WTC11 (cell line): ENCODE results near the gene CACNA1D.

Source experiments
- CREB1 ChIP-seq: sonication (generic); formaldehyde crosslinking; IDR thresholded peaks from 2 replicates; pipeline ENCODE4 v1.8.0; 2023; ENCODE audit warnings: mild to moderate bottlenecking, missing genetic modification reagents
- ESRRA ChIP-seq: sonication (generic); formaldehyde crosslinking; IDR thresholded peaks from 2 replicates; pipeline ENCODE4 v1.8.1; 2022; ENCODE audit warnings: mild to moderate bottlenecking, missing genetic modification reagents, borderline replicate concordance
- NFE2L1 ChIP-seq: sonication (generic); formaldehyde crosslinking; IDR thresholded peaks from 2 replicates; pipeline ENCODE4 v1.8.1; 2023; ENCODE audit warnings: missing genetic modification reagents
- RELA ChIP-seq: sonication (generic); formaldehyde crosslinking; IDR thresholded peaks from 2 replicates; pipeline ENCODE4 v1.8.1; 2022; ENCODE audit warnings: missing genetic modification reagents, mild to moderate bottlenecking, borderline replicate concordance
- TCF7 ChIP-seq: sonication (generic); formaldehyde crosslinking; IDR thresholded peaks from 2 replicates; pipeline ENCODE4 v1.8.0; 2022; ENCODE audit warnings: mild to moderate bottlenecking, low read depth, missing genetic modification reagents, moderate library complexity
- TF ChIP-seq, protein P1 (sequence below): sonication (generic); formaldehyde crosslinking; IDR thresholded peaks from 2 replicates; pipeline ENCODE4 v1.8.0; 2023; ENCODE audit warnings: missing genetic modification reagents, mild to moderate bottlenecking, borderline replicate concordance
- TF ChIP-seq, protein P2 (sequence below): sonication (generic); formaldehyde crosslinking; IDR thresholded peaks from 2 replicates; pipeline ENCODE4 v1.8.0; 2022; ENCODE audit warnings: mild to moderate bottlenecking, missing genetic modification reagents
- TF ChIP-seq, protein P3 (sequence below): fragments of 200-600 bp; IDR thresholded peaks from 2 replicates; pipeline ENCODE4 v1.8.0; 2022; ENCODE audit warnings: antibody characterized with exemption
- TF ChIP-seq, protein P4 (sequence below): sonication (generic); formaldehyde crosslinking; IDR thresholded peaks from 2 replicates; pipeline ENCODE4 v1.8.1; 2022; ENCODE audit warnings: mild to moderate bottlenecking, moderate library complexity, missing genetic modification reagents
- TF ChIP-seq, protein P5 (sequence below): sonication (generic); formaldehyde crosslinking; conservative IDR thresholded peaks from 2 replicates; pipeline ENCODE4 v1.8.1; 2022; ENCODE audit warnings: mild to moderate bottlenecking, missing genetic modification reagents
- TF ChIP-seq, protein P6 (sequence below): sonication (generic); formaldehyde crosslinking; IDR thresholded peaks from 2 replicates; pipeline ENCODE4 v1.8.1; 2023; ENCODE audit warnings: mild to moderate bottlenecking, missing genetic modification reagents, moderate library complexity
- TF ChIP-seq, protein P7 (sequence below): sonication (generic); formaldehyde crosslinking; IDR thresholded peaks from 2 replicates; pipeline ENCODE4 v1.8.1; 2023; ENCODE audit warnings: mild to moderate bottlenecking, missing genetic modification reagents, moderate library complexity

DNA sequence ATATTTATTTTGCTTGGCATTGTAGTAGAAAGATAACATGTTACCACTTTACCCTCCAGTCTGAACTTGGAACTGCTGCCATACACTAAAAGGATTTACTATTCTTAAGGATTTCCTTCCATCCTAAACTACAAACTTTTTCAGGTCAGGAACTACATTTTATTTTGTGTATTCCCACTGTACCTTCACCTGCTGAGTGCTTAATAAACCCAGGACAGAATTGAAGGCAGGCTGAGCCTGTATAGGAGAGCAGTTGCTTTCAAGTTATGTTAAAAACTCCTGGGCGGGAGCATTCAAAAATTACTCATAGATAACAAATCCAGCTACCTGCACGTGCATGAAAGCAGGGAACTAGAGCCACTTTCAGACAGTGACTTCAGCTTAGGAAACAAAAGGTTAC is 58.3 kb downstream of the CACNA1D start:
- TF ChIP-seq, protein P1, sequence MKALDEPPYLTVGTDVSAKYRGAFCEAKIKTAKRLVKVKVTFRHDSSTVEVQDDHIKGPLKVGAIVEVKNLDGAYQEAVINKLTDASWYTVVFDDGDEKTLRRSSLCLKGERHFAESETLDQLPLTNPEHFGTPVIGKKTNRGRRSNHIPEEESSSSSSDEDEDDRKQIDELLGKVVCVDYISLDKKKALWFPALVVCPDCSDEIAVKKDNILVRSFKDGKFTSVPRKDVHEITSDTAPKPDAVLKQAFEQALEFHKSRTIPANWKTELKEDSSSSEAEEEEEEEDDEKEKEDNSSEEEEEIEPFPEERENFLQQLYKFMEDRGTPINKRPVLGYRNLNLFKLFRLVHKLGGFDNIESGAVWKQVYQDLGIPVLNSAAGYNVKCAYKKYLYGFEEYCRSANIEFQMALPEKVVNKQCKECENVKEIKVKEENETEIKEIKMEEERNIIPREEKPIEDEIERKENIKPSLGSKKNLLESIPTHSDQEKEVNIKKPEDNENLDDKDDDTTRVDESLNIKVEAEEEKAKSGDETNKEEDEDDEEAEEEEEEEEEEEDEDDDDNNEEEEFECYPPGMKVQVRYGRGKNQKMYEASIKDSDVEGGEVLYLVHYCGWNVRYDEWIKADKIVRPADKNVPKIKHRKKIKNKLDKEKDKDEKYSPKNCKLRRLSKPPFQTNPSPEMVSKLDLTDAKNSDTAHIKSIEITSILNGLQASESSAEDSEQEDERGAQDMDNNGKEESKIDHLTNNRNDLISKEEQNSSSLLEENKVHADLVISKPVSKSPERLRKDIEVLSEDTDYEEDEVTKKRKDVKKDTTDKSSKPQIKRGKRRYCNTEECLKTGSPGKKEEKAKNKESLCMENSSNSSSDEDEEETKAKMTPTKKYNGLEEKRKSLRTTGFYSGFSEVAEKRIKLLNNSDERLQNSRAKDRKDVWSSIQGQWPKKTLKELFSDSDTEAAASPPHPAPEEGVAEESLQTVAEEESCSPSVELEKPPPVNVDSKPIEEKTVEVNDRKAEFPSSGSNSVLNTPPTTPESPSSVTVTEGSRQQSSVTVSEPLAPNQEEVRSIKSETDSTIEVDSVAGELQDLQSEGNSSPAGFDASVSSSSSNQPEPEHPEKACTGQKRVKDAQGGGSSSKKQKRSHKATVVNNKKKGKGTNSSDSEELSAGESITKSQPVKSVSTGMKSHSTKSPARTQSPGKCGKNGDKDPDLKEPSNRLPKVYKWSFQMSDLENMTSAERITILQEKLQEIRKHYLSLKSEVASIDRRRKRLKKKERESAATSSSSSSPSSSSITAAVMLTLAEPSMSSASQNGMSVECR (CRISPR knock-in tag), result no peak
- TF ChIP-seq, protein P2, sequence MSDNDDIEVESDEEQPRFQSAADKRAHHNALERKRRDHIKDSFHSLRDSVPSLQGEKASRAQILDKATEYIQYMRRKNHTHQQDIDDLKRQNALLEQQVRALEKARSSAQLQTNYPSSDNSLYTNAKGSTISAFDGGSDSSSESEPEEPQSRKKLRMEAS (CRISPR knock-in tag), result no peak
- TF ChIP-seq, protein P3, sequence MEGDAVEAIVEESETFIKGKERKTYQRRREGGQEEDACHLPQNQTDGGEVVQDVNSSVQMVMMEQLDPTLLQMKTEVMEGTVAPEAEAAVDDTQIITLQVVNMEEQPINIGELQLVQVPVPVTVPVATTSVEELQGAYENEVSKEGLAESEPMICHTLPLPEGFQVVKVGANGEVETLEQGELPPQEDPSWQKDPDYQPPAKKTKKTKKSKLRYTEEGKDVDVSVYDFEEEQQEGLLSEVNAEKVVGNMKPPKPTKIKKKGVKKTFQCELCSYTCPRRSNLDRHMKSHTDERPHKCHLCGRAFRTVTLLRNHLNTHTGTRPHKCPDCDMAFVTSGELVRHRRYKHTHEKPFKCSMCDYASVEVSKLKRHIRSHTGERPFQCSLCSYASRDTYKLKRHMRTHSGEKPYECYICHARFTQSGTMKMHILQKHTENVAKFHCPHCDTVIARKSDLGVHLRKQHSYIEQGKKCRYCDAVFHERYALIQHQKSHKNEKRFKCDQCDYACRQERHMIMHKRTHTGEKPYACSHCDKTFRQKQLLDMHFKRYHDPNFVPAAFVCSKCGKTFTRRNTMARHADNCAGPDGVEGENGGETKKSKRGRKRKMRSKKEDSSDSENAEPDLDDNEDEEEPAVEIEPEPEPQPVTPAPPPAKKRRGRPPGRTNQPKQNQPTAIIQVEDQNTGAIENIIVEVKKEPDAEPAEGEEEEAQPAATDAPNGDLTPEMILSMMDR, result no peak
- TF ChIP-seq NFE2L1 (CRISPR knock-in tag) (no peak), RELA (CRISPR knock-in tag) (no peak), ESRRA (no peak), TCF7 (no peak), CREB1 (CRISPR knock-in tag) (no peak)
- TF ChIP-seq, protein P4, sequence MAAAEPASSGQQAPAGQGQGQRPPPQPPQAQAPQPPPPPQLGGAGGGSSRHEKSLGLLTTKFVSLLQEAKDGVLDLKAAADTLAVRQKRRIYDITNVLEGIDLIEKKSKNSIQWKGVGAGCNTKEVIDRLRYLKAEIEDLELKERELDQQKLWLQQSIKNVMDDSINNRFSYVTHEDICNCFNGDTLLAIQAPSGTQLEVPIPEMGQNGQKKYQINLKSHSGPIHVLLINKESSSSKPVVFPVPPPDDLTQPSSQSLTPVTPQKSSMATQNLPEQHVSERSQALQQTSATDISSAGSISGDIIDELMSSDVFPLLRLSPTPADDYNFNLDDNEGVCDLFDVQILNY (CRISPR knock-in tag), result no peak
- TF ChIP-seq, protein P5, sequence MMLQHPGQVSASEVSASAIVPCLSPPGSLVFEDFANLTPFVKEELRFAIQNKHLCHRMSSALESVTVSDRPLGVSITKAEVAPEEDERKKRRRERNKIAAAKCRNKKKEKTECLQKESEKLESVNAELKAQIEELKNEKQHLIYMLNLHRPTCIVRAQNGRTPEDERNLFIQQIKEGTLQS (CRISPR knock-in tag), result no peak
- TF ChIP-seq, protein P6, sequence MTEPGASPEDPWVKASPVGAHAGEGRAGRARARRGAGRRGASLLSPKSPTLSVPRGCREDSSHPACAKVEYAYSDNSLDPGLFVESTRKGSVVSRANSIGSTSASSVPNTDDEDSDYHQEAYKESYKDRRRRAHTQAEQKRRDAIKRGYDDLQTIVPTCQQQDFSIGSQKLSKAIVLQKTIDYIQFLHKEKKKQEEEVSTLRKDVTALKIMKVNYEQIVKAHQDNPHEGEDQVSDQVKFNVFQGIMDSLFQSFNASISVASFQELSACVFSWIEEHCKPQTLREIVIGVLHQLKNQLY (CRISPR knock-in tag), result no peak
- TF ChIP-seq, protein P7, sequence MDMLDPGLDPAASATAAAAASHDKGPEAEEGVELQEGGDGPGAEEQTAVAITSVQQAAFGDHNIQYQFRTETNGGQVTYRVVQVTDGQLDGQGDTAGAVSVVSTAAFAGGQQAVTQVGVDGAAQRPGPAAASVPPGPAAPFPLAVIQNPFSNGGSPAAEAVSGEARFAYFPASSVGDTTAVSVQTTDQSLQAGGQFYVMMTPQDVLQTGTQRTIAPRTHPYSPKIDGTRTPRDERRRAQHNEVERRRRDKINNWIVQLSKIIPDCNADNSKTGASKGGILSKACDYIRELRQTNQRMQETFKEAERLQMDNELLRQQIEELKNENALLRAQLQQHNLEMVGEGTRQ (CRISPR knock-in tag), result no peak
